Gastrocnemius medialis (tissue), 4 donors: ENCODE data around the gene HTT-AS.

Experiments used
- POLR2A ChIP-seq, 2 donors: fragments of 450-650 bp; IDR thresholded peaks; one replicate each; pipeline ENCODE4 v1.6.1; 2017; ENCODE audit warnings: antibody characterized with exemption in 2 of 2, mild to moderate bottlenecking in 2 of 2, moderate library complexity in 2 of 2
- TF ChIP-seq, protein P1 (sequence below), 5 experiments: fragments of 450-650 bp in 3 of 5; fragments of 200-600 bp in 2 of 5; sonication (generic) in 2 of 5; IDR thresholded peaks in 4 of 5; conservative IDR thresholded peaks in 1 of 5; 1 replicate in 4 of 5; 2 replicates in 1 of 5; pipeline ENCODE4 v1.5.1; 2016 to 2019; ENCODE audit warnings: antibody characterized with exemption in 5 of 5, mild to moderate bottlenecking in 3 of 5, moderate library complexity in 3 of 5

DNA sequence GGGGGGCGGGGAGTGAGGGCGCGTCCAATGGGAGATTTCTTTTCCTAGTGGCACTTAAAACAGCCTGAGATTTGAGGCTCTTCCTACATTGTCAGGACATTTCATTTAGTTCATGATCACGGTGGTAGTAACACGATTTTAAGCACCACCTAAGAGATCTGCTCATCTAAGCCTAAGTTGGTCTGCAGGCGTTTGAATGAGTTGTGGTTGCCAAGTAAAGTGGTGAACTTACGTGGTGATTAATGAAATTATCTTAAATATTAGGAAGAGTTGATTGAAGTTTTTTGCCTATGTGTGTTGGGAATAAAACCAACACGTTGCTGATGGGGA, 1.3 kb upstream of the HTT-AS start:
- TF ChIP-seq POLR2A (IDR thresholded peaks at IDR 0.05) = no peak
- TF ChIP-seq, protein P1, sequence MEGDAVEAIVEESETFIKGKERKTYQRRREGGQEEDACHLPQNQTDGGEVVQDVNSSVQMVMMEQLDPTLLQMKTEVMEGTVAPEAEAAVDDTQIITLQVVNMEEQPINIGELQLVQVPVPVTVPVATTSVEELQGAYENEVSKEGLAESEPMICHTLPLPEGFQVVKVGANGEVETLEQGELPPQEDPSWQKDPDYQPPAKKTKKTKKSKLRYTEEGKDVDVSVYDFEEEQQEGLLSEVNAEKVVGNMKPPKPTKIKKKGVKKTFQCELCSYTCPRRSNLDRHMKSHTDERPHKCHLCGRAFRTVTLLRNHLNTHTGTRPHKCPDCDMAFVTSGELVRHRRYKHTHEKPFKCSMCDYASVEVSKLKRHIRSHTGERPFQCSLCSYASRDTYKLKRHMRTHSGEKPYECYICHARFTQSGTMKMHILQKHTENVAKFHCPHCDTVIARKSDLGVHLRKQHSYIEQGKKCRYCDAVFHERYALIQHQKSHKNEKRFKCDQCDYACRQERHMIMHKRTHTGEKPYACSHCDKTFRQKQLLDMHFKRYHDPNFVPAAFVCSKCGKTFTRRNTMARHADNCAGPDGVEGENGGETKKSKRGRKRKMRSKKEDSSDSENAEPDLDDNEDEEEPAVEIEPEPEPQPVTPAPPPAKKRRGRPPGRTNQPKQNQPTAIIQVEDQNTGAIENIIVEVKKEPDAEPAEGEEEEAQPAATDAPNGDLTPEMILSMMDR (IDR thresholded peaks at IDR 0.05 in 4 of 5, conservative IDR thresholded peaks at IDR 0.05 in 1 of 5) = no peak
